ENCODE data around the gene KLKB1. TPM values are rescaled to one million over a fixed set of nuclear protein-coding genes. Genes with fewer than 3 reads are reported as not detected.

The KLKB1 gene
- total RNA-seq, 3 donors from 2014 or later (not counting 1 experiment from before 2014, with no cell fraction given) = 0.95 to 3.1 (median 1.6) TPM

- H3K27me3 Mint-ChIP-seq (ENCODE audit: low read depth in 2 of 2) = peaks cover 2 to 3% of the 10 kb centered on the region in 2 donors
- H3K9me3 Mint-ChIP-seq = no peaks in the 10 kb centered on the region
- whole genome bisulfite sequencing (ENCODE audit: insufficient coverage) = under 1% methylated on average over 34 of the region's 34 CpGs
- no peak for TF ChIP-seq CTCF (IDR thresholded peaks at IDR 0.05)
- H3K4me1 ChIP-seq (ENCODE audit: control insufficient read depth, insufficient read depth, low read length) = peaks cover 17% of the 10 kb centered on the region
- H3K36me3 ChIP-seq (ENCODE audit: control insufficient read depth, insufficient read depth, low read length) = no peaks in the 10 kb centered on the region
- no peaks in the 10 kb centered on the region for H3K36me3 Mint-ChIP-seq
- H3K4me1 Mint-ChIP-seq = peaks cover 33 to 34% of the 10 kb centered on the region in 2 donors
- peak overlapping the region; percentile 95 for H3K27ac ChIP-seq (ENCODE audit: low read length)
- H3K4me3 Mint-ChIP-seq = peak overlapping the region; percentile 86
- peak overlapping the region; percentile 90 to 93 for H3K27ac Mint-ChIP-seq
- H3K27me3 ChIP-seq (ENCODE audit: control insufficient read depth, insufficient read depth, low read length) = no peaks in the 10 kb centered on the region
- no peaks in the 10 kb centered on the region for H3K9me3 ChIP-seq (ENCODE audit: control insufficient read depth, insufficient read depth, low read length)
- DNase-seq = peak; percentile 45 to 74
- H3K4me3 ChIP-seq (ENCODE audit: low read length) = peak overlapping the region; percentile 97
- ATAC-seq = peak; percentile 27 to 42 (median 34)
- intact Hi-C loops (cut with micrococcal nuclease) = loop anchor here (5.0 kb wide), 1 partner anchor 123 kb away; the partner anchor contains the start of gene TLR3
Observed at GRCh38 chr4:186190581-186191199, 36.6 kb upstream of the KLKB1 start.

- Mint-ChIP-seq H3K4me1 (peaks cover 40% of the 10 kb centered on the region in 2 donors), H3K27me3 (ENCODE audit: low read depth in 2 of 2) (no peaks in the 10 kb centered on the region)
- WGBS (ENCODE audit: insufficient coverage) = under 1% methylated on average over 107 of the region's 107 CpGs
Observed at GRCh38 chr4:186191200-186192065, 35.9 kb upstream of the KLKB1 start, which contains the start of gene CYP4V2. Gene CYP4V2, plus strand, starts transcription at chr4:186191567. Its CDS starts 257 bp downstream, at chr4:186191824.

GRCh38 chr4:186192066-186192612 lies 35.2 kb upstream of the KLKB1 start:
- peaks cover 17% of the 10 kb centered on the region for H3K4me1 ChIP-seq (ENCODE audit: control insufficient read depth, insufficient read depth, low read length)
- 3% methylated on average over 21 of the region's 22 CpGs for WGBS (ENCODE audit: insufficient coverage)
- Mint-ChIP-seq H3K27ac (peak overlapping the region; percentile 92 to 93), H3K9me3 (no peaks in the 10 kb centered on the region), H3K27me3 (ENCODE audit: low read depth in 2 of 2) (no peaks in the 10 kb centered on the region), H3K4me1 (peaks cover 44 to 45% of the 10 kb centered on the region in 2 donors), H3K4me3 (peak overlapping the region; percentile 97), H3K36me3 (peaks cover 14% of the 10 kb centered on the region)
- peak overlapping the region; percentile 97 for H3K4me3 ChIP-seq (ENCODE audit: low read length)
- H3K27ac ChIP-seq (ENCODE audit: low read length) = peak overlapping the region; percentile 91
- no peak for TF ChIP-seq CTCF (IDR thresholded peaks at IDR 0.05)
- H3K9me3 ChIP-seq (ENCODE audit: control insufficient read depth, insufficient read depth, low read length) = no peaks in the 10 kb centered on the region
- DNase-seq (peak in 1 of 2 donors; percentile 54), ATAC-seq (peak in 2 of 3 donors; percentile 3 to 12)
- no peaks in the 10 kb centered on the region for H3K27me3 ChIP-seq (ENCODE audit: control insufficient read depth, insufficient read depth, low read length)
- intact Hi-C loops (cut with micrococcal nuclease) = loop anchor here (5.0 kb wide), 1 partner anchor 125 kb away; the partner anchor contains the start of gene TLR3
- H3K36me3 ChIP-seq (ENCODE audit: control insufficient read depth, insufficient read depth, low read length) = no peaks in the 10 kb centered on the region

More at GRCh38 chr4:186191200-186192065, 35.9 kb upstream of the KLKB1 start, which contains the start of gene CYP4V2:
- H3K4me3 ChIP-seq (ENCODE audit: low read length) = peak within 1 kb of the TSS; percentile 97
- Mint-ChIP-seq H3K27ac (peak within 1 kb of the TSS; percentile 92 to 93), H3K9me3 (no peaks in the 10 kb centered on the region), H3K4me3 (peak within 1 kb of the TSS; percentile 97), H3K36me3 (peaks cover 7% of the 10 kb centered on the region)
- TF ChIP-seq CTCF (IDR thresholded peaks at IDR 0.05) = peak; percentile 27
- ATAC-seq (peak; percentile 86 to 94 (median 90)), DNase-seq (peak; percentile 81 to 90)
- H3K4me1 ChIP-seq (ENCODE audit: control insufficient read depth, insufficient read depth, low read length) = peaks cover 17% of the 10 kb centered on the region
- H3K9me3 ChIP-seq (ENCODE audit: control insufficient read depth, insufficient read depth, low read length) = no peaks in the 10 kb centered on the region
- intact Hi-C loops (cut with micrococcal nuclease) = loop anchor here (5.0 kb wide), 1 partner anchor 124 kb away; the partner anchor contains the start of gene TLR3
- H3K36me3 ChIP-seq (ENCODE audit: control insufficient read depth, insufficient read depth, low read length) = no peaks in the 10 kb centered on the region
- H3K27ac ChIP-seq (ENCODE audit: low read length) = peak within 1 kb of the TSS; percentile 95
- H3K27me3 ChIP-seq (ENCODE audit: control insufficient read depth, insufficient read depth, low read length) = no peaks in the 10 kb centered on the region

All from natural killer cell (primary cell).